ENCODE measurements around the gene ITGAE.

Gene ITGAE

DNA sequence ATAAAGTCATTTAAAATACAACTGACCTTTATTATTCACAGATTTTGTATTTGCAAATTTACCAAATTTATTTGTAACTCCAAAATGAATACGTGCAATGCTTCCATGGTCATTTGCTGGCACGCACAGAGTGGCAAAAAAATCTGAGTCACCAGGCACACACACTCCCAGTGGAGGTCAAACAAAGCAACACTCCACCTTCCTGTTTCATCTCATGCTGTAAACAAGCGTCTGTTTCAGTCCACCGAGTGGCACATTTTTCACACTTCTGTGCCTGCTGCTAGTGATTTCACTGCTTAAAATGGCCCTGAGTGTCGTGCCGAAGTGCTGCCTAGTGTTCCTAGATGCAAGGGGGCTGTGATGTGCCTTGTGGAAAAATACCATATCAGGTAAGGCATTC, 17.8 kb upstream of the ITGAE start:
- DNase-seq, result peak; percentile 35 to 67 (median 50)

DNA sequence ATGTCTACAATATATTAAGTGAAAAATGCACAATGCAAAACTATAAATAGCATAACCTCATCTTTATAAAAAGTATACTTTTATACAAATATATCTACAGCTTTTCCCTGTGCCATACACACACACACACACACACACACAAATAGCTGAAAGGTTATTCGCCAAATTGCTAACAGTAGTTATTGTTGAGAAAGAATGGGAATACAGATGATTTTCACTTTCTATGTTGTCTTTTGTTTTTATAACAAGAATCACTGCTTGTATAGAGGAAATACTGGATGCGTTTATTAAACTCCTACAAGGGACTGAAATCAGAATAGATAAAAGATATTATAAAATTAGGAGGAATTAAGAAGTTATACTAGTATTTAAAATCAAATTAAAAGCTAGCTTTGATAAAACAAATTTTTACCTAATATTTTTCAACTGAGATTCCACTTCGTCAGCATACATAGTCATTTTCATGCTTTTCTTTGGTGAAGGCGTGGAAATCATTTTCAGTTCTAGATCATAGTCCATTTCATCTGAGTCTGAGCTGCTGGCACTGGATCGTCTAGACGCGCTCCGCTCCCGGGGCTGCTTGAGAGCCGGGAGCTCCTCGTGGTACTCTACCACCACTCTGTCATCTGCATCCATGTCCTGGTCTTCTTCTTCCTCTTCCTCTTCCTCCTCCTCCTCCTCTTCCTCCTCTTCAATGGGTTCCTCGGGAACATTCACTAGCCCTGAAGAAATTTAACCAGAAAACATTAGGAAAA, 17.0 kb upstream of the ITGAE start:
- DNase-seq, result no peak

DNA sequence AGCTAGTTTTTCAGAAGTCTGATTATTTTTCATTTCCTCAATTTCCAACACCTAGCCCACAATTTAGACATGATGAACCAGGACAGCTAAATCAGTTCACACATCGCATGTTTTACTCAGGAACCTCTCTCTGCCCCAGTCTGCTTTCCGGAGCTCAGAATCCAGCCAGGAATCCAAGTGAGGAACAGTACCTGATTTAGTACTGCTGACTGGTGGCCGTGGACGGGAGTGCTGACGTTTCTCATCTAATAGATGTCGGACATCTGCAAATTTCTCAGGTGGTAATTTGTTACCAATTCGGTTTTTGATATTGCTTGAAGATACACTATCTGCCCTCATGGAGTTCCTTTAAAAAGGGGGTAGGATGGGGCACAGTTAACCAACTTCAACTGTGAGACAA, 14.9 kb upstream of the ITGAE start:
- DNase-seq, result no peak

DNA sequence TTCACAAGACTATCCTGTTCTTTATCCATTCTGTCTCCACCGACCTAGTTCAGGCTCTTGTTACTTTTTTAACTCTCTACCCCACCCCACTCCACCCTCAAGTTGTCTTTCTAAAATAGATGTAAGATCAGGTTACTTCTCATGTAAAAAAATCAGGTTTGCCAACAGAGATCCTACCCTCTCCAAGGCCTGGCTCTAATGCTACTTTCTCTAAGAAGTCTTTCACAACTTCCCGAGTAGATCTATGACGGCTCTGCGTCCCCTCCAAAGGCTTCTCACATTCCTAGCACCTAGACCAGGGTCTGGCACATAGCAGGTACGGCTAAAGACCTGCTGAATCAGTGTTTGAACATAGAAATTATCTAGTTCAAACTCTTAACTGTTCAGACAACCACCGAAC, 14.1 kb upstream of the ITGAE start:
- no peak for DNase-seq

DNA sequence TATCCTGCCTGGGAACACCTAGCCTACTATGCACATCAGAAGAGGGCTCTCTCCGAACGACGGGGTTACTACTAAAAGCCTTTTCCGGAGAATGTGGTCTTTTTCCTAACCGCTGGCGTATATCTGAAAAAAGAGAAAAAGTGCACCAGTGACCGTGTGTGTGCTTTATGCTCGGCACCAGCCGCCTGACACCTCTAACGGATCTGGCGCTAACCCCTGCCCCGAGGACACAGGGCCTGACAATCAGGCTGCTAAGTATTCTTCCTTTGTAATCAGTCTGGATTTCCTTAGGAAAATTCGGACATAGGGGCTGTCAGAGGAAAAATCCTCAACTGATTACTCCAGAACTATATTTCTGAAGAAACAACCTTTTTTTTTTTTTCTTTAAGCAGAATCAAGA, 13.4 kb upstream of the ITGAE start:
- DNase-seq, result no peak

DNA sequence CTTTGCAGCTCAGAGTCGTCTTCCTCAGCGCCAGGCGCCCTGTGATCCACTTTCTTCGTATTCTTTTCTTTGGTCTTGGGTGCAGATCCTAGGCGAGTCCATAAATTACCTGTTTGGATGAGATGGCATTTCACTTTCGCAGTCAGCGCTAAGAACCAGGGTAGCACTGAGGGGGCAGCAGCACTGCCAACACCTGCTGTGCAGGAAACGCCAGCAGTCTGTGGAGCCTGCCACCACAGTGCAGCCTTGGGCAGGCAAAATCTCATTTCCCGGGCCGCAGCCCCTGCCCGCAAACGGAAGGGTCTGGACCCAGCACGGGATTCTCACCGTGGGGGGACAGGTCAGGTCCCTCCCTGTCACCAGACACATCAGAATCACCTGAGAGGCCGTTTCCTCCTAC, 12.2 kb upstream of the ITGAE start:
- no peak for DNase-seq

DNA sequence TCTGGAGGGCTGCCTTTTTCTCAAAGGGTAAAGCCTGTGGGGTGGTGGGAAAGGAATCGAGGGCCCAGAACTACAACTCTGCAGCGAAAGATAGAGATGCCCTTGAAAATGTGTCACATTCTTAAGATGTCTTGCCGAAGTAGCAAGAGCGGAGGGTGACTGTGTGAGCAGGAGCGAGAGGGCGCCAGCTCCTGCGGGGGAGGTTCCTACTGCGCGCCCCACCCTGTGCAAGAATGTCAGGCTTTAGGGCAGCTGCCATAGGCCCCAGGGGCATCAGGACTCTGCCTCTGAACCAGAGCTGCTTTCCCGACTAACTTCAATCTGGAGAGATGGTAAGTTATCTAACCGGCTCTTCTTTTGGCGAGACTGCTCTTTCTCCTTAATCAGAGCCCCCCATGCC, 11.8 kb upstream of the ITGAE start:
- DNase-seq, result no peak

DNA sequence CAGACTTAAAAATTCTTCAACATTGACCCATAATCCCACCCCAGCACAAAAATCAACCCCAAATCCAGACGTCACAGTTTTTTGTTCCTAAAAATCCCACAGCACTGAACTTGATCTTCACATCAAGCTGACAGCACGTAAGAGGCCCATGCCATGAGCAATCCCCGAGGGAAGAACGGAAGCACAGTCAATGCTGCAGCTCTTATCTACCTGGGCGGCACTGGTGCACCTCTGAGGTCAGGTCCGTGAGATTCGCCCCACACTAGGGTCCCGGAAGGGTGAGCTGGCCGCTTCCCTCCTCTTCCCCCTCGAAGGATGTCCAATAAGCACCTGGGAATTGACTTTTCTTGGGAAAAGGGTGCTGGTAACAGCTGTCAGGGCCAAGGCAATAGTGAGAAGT, 11.3 kb upstream of the ITGAE start:
- DNase-seq, result no peak

DNA sequence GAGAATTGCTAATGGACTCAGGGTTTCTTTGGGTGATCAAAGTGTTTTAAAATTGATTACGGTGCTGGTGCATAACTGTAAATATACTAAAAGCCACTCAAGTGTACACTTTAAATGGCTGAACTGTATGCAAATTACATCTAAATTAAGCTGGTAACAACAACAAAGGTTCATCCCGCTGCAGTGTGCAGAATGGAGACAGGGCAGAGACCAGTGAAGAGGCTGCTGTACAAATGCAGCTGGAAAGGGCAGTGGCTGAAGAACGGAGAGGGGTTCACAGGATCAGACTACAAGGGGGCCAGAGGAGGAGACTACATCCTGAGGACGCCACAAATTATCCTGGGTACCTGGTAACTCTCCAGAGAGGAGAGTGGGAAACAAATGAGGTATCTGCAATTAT, 9.0 kb upstream of the ITGAE start:
- no peak for DNase-seq

DNA sequence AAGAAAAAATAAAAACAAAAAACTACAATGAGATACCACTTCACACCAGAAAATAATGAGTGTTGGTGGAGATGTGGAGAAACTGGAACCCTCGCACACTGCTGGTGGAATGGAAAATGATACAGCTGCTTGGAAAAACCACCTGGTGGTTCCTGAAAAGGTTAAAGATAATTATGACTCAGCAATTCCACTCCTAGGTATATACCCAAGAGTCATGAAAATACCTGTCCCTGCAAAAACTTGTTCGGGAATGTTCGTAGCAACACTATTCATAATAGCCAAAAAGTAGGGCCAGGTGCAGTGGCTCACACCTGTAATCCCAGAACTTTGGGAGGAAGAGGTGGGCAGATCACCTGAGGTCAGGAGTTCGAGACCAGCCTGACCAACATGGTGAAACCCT, 8.1 kb upstream of the ITGAE start:
- DNase-seq, result no peak

DNA sequence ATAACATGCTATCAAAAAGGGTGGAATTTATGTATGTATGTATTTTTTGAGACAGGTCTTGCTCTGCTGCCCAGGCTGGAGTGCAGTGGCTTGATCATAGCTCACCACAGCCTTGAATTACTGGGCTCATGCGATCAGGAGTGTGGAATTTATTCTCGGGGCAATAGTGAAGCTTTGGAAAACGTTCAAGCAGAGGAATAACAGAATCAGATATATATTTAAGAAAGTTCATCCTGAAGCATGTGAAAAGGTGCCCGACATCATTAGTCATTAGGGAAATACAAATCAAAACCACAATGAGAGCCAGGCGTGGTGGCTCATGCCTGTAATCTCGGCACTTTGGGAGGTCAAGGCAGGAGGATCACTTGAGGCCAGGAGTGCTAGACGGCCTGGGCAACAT, 7.7 kb upstream of the ITGAE start:
- no peak for DNase-seq

DNA sequence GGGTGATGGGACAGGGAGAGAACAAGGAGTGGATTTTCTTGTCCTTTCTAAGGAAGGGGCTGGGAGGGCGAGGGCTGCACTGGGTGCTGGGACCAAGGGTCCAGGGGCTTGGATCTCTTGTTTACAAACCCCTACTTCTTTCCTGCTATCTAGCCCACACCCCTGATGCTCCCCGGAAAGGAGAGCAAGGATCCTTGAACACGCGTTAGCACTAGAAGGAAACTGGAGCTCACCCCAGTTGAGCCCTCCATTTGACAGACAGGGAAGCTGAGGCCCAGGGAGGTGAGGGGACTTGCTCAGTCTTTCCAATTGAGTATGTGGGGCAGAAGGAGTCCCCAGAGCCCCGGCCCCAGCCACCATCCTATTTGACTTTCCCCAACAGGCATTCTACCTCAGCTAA, 4.6 kb upstream of the ITGAE start:
- no peak for DNase-seq

DNA sequence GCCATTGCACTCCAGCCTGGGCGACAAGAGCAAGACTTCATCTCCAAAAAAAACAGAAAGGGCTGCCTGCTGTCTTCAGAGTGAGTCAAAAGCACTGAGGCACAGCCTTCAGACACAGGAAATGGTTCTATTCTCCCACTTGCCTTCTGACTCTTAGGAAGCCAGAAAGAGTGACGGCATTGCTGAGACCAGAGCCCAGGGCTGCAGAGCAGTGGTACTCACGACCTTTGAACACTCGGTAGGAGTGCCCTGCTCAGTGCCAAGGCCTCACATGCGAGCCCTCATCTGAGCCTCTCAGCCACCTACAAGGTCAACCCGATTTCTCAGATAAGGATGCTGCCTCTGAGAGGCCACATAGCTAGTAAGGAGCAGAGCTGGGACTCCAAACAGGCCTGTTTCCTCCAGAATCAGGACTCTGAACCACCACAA, 3.5 kb upstream of the ITGAE start:
- DNase-seq, result peak; percentile 54 to 69 (median 58)

DNA sequence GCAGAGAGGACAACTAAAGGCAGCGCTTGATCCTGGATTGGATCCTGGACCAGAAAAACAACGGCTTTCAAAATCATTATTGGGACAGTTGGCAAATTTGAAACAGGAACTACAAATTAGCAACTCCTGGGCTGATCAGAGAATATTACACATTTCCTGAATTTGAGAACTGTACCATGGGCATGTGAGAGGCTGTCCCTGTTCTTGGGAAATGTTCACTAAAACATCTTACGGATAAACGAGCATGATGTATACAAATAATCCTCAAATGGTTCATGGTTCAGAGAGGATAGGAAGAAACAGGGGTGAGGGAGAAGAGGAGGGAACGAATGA, 2.3 kb upstream of the ITGAE start:
- peak; percentile 57 to 81 (median 74) for DNase-seq

DNA sequence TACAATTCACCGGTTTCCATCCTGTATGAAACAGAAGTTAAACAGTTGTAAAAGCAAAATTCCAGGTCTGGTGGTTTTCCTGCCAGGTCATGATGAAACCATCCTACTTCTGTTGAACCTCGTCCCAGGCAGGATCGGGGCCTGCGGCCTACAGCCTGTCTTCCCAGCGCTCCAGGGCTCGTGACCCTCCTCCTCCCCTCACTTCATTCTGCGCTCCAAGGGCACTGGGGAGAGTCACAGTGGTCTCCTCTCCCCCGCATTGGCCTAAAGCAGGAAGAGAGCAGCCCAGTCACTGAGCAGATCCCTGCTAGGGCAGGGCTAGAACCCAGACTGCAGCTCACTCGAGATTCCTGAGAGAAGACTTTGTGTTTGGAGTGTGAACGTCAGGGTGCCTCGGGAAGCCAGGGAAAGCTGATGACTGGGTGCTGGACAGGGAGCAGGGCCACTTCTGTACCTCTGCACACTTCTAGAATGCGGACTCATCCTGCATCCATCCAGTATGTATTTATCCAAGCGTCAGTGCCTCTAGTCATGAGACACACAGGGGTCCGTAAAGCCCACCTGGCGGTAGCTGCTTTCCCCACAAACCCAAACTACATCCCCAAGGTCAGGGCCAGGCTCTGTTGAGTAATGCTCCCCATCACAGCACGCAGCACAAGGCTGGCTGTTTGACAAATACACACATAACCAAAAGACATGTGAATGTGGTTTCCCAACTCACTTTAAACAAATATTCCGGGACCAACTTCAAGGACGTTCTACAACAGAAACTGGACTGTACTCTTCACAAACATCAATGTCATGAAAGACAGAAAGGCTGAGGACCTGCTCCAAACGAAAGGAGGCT, 1.7 kb upstream of the ITGAE start:
- DNase-seq, result peak; percentile 56 to 68 (median 56)

DNA sequence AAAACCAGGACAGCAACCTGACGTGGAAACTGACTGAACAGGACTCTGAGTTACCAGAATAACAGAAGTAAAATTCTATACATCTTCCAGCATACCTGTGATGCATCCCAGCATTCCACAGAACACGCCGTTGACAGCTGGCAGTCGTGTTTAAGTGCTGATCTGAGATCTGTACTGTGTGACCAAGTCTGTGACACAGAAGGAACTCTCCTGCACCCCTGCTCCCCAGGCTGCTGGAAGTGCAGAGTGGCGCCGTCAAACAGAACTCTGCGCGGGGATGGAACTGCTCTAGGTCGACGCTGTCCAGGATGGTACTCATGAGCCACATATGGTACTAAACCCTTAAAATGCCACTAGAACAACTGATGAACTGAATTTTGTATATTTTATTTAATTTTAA, 804 bp upstream of the ITGAE start:
- no peak for DNase-seq

DNA sequence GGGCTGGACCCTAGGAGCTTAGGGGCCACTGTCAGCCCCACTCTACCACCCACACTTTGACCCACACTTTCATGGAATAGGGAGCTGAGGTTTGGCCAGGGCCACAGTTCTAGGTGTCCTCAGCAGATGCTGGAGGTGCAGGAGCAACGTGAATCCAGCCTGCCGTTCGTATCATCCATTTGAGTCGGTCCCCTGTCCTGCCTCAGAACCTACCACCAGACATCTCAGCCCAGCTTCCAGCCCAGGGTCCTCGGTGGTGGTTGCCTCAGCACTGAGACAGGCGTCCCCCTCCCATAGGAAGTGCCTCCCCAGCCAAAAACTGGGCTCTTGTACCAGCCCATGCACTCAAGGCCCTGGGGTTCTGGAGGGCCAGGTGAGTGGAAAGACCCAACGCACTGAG, 359 bp upstream of the ITGAE start:
- DNase-seq, result no peak

DNA sequence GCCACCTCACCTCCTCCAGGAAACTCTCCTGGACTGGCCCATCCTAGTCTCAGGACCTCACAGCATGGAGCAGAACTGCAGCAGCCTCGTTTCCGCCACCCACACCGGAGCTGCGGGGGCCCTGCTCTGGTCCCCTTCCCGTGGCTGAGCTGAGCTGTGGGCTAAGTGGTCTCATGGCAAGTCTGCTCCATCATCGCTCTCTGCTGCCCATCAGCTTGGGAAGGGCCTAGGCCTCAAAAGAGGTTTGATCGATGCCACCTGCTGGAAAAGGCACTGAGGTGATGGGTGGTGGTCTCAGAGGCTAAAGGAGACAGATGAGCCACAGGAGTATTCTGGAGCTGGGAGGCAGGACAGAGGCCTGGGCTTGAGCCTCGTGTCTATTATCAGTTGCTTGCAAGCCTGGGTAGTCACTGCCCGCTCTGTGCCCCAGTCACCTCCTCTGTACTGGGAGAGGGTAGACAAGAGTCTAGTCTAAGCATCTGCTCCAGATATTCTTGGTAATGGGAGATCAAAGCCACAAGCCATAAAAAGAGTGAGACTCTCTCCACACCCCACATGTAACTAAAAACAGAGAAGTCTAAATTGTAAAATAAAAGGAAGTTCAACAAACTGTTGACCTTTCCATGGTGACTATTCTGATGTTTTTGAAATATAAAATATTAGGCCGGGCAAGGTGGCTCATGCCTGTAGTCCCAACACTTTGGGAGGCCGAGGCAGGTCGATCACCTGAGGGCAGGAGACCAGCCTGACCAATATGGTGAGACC, 1.6 kb downstream of the ITGAE start:
- DNase-seq, result peak in 2 of 3 donors; percentile 41 to 49

DNA sequence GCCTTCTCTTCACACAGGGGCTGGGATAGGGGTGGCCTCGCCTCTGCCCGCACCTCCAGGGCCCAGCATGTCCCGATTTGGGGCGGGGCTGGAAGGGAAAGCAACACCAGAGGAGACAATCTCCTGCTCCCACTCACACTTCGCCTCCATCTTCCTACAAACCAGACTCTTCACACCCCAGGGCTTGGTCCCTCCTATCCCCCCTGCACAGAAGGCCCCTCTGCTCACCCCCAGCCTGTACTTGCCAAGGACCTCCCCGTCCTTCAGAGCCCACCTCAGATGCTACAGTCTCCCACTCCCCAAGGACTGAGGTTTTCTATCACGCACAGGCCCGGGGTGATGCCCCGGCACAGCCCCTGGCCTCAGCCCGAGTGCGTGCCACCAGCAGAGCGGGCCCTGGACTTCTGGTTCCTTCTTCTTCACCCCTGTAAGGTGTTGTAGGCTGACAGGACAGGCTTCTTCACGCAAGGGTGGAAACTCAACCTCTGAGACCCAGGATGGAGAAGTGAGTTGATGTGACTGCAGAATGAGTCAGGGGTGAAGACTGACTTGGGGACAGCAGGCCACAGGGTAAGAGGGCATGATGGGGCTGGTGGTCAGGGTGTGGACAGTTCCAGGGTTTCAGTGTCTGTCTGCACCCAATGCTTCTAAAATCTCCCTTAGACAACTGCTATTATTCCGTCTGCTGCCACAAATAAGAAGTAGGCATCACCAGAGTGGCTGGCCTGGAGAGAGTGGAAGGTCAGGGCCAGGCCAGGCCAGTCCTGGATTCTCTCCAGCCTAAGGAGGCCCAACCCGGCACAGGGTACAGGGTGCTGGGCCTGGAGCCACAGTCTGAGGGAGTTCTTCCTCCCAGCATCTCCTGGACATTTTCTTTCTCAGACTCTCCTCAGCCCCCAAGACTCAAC, 2.5 kb downstream of the ITGAE start:
- peak; percentile 67 to 73 (median 73) for DNase-seq

DNA sequence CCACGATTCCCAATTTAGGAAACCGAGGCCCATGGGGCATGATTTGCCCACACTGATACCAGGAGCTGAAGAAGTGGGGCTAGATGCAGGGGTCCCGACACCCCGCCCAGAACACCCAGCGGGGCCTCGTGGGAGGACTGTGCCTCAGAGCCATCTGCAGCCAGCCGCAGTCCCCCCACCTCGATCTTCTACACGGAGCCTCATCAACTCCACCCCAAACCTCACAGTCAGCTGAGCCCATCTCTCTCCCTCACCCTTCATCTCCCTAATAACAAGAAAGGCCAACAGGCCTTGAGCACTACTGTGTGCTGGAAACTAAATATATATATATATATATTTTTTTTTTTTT, 4.2 kb downstream of the ITGAE start:
- DNase-seq, result no peak

DNA sequence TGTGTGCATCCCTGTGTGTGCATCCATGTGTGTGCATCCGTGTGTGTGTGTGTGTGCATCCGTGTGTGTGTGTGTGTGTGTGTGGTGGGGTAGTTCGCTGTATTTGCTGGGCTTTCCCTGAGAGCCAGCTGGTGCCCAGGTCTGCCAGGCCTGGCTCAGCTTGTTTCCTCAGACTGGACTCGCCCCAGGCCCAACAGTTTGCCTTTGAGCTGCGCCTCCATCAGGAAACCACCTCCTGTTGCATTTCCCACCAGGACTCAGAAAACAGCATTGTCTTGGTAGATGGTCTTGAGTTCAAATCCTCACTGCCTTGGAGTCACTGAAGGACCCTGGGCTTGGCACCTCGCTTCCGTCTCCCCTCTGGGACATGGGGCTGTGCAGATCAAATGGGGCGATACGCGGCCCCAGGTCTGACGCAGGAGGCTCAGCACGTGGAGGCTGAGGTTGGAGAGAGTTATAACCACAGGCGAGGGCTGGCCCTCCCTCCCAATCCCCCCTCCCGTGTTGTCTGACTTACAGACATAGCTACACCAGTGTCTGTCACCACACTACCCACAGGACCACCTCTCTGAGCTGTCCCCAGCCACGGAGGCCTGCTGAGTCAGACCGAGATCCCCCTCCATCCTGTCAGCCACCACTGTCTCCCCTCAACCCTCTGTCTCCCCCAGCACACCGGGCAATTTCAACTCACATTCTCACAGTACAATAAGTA, 4.7 kb downstream of the ITGAE start:
- DNase-seq, result no peak
